Epithelial cell of prostate (primary cell): ENCODE measurements around the gene PLBD1.

ENCODE experiments used
- DNase-seq: peaks from one replicate; pipeline ENCODE4 v3.0.0-alpha.2; 2011; ENCODE audit warnings: low read depth, low spot score
- H3K27ac ChIP-seq: fragments of 450-650 bp; 2 replicates; pipeline ENCODE4 v1.5.1; 2017; ENCODE audit warnings: mild to moderate bottlenecking

Gene PLBD1

GRCh38 chr12:14567351-14568162 is at the start of gene PLBD1:
Gene PLBD1 (minus strand): TSS chr12:14567883. CDS start chr12:14567696, 187 bp downstream.
- H3K27ac ChIP-seq = no peak within 1 kb of the TSS
- no peak for DNase-seq

DNA sequence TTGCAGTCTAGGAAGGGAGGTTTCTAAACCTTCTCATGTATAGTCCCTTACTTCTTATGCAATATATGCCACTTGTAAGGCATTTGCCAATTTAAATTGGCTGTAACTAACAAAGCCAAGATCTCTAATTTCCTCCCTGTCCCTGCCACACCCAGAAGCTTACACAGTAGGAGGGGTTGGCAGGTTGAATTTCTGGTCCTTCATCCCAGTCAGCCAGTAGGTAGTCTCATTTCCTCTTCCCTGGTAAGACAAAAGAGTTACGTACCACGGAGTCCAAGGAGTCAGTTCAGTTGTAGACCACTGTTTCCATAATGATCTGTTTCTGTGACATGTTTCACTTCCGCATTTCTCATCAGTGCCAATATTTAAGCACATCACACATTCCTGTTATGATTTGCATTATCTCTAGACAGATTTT is 47.0 kb upstream of the PLBD1 start:
- H3K27ac ChIP-seq = peak overlapping the region; percentile 57
- peak; percentile 48 for DNase-seq

DNA sequence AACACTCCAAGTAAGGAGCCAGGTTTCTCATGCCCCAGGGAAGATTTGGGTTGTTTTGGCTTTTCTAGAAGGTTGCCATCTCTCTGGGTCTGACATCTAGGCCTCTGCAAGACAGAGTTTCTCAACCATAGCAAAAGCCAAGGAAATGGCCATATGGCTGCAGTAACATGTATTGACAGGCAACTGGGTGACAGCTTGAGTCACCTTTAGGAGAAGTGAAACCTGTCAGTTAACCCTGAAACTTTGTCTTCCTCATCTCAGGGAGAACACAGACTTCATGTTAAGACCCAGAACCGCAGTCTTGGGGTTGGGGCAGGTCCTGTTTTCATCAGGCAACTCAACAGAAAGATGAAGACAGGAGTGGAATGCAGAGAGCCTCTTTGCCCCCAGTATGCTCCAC is 46.0 kb upstream of the PLBD1 start:
- H3K27ac ChIP-seq = peak overlapping the region; percentile 57
- peak; percentile 6 for DNase-seq

GRCh38 chr12:14612898-14613445 is 45.3 kb upstream of the PLBD1 start:
- DNase-seq = no peak
- H3K27ac ChIP-seq = peak overlapping the region; percentile 57

DNA sequence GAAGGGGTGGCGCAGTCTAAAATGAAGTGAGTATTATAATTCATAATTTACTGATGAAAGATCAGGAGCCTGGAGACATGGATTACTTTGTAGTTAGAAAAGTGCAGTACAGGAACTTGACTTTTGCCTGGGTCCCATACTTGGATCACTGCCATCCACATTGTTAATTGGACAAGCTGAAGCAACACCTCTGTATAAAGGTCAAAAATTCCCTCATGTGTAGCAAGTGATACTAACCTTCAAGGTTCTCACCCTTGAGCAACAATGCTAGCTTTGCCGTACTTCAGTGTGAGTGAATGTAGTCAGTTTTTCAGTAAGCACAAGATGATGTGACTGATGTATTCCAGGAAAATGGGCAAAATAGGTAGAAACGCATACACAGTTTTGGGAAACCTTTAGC is 44.6 kb upstream of the PLBD1 start:
- no peak for DNase-seq
- H3K27ac ChIP-seq = no peak overlapping the region

DNA sequence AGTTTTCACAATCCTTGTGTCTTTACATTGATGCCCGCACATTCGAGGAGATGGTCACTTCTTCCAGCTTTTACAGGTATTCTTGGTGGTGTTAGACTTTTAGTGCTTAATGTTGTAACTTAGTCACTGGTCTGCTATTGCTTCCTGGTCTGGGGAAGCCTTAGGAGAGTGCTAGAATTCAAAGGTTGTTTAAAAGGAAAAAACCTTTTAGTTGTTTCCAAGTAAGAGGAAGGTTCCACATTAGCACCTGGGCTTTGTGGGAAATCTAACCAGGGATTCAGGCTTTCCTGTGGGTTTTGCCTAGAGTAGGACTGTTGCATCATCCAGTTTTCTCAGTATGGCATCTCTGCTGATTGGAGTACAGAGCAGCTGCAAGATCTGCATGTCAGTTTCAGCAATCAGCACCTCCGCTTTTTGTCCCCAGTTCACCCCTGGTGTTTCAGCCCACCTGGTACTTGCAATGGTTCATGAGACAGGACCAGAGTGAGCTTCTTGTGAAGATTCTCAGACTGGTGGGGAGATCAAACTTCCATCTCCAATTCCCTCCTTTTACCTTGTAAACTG is 44.0 kb upstream of the PLBD1 start:
- no peak for DNase-seq
- H3K27ac ChIP-seq = no peak overlapping the region

- H3K27ac ChIP-seq = no peak overlapping the region
- no peak for DNase-seq
Observed at GRCh38 chr12:14607568-14607967, 39.9 kb upstream of the PLBD1 start.

DNA sequence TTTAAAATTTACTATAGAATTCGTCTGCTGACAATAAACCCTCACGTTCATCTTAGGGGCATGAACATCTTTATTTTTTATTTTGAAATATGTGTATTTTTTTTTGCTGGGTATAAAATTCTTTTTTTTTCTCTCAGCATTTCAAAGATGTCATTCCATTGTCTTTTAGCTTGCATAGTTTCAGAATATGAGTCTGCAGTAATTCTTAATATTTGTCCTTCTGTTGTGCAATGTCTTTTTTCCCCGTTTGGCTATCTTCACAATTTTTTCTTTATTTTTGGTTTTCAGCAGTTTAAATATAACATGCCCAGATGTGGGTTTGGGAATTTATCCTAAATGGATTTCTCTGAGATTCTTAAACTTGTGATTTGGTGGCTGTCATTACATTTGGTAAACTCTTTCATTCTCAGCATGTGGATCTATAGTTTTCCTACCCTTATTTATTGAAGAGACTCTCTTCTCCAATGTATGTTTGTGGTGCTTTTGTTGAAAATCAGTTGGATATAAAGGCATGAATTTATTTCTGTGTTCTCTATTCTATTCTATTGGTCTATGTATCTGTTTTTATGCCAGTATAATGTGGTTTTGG is 37.8 kb upstream of the PLBD1 start:
- no peak overlapping the region for H3K27ac ChIP-seq
- DNase-seq = no peak

DNA sequence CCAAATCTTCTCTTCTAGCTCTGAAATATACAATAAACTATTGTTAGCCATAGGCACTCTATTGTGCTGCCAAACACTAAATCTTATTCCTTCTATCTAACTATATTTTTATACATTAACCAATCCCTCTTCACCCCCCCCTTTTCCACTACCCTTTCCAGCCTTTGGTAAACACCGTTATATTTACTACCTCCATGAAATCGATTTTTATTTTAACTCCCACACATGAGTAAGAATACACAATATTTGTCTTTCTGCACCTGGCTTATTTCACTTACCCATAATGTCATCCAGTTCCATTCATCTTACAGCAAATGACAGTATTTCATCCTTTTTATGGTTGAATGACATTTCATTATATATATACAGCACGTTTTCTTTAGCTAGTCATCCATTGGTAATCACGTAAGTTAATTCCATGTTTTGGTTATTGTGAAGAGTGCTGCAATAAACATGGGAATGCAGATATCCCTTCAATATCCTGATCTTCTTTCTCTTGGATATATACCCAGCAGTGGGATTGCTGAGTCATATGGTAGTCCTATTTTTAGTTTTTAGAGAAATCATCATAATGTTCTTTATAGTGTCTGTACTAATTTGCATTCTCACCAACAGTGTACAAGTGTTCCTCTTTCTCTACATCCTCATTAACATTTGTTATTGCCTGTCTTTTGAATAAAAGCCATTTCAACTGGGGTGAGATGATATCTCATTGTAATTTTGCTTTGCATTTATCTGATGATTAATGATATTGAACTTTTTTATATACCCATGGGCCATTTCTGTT is 34.2 kb upstream of the PLBD1 start:
- no peak overlapping the region for H3K27ac ChIP-seq
- no peak for DNase-seq

DNA sequence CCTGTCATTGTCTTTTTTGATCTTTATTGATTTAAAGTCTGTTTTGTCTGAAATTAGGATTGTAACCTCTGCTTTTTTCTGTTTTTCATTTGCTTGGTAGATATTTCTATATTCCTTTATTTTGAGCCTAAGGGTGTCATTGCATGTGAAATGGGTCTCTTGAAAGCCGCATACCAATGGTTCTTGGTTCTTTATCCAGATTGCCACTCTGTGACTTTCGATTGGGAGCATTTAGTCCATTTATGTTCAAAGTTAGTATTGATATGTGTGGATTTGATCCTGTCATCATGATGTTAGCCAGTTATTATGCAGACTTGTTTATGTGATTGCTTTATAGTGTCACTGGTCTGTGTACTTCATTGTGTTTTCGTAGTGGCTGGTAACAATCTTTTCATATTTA is 29.8 kb upstream of the PLBD1 start:
- no peak overlapping the region for H3K27ac ChIP-seq
- no peak for DNase-seq

DNA sequence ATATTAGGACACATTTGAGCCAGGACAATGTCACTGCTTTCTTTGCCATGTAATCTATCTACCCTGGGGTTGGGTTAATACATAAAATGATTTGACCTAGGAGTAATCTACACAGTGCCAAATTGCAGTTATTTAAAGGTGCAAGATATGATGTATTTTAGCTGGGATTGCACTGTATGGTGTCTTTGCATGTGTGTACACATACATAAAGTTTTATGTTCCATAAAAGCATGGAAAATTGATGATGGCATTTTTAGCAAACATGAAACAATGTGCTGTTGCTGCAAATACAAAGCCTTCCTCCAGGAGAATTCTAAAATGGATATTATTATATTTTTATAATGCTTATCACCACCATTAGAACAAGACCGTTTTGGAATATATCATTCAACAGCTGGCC is 24.0 kb upstream of the PLBD1 start:
- H3K27ac ChIP-seq = no peak overlapping the region
- no peak for DNase-seq

DNA sequence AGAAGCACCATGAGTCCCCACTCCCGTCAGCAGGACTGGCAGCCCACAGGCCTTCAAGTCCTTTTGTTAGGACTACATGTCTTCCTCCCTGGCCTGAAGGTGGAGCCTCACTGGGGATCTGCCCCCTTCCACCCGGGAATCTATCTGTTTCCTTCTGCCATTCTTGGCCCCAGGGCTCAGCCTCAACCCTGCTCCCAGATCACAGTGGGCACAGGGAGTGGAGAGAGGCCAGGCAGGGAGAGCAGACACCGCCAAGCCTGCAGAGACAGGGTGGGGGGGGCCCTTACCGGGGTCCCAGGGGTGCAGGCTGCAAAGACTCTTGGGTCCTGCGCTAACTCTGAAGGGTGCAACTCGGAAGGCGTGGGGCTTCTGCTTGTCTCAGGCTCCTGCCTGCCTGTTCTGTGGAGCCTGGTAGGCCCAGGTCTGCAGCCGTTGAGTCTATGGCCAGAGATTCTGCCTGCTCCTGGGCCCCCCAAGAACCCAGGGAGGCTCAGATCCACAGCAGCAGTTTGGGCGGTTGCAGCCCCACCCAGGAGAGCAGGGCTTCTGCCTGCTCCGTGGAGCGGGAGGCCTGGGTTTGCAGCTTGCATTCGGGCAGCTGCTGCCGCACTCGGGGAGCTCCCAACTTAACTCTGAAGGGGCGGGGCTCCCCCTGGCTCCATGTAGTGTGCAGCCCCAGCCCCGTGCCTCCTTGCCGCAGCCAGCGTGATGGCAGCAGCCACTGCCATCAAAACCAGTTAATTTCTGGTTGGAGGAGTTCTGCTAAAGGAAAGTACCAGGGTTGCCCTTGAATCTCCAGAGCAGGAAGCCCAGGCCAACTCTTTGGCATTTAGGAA is 21.7 kb upstream of the PLBD1 start:
- no peak for DNase-seq
- no peak overlapping the region for H3K27ac ChIP-seq

GRCh38 chr12:14588571-14588970 is 20.9 kb upstream of the PLBD1 start:
- H3K27ac ChIP-seq = no peak overlapping the region
- DNase-seq = no peak

DNA sequence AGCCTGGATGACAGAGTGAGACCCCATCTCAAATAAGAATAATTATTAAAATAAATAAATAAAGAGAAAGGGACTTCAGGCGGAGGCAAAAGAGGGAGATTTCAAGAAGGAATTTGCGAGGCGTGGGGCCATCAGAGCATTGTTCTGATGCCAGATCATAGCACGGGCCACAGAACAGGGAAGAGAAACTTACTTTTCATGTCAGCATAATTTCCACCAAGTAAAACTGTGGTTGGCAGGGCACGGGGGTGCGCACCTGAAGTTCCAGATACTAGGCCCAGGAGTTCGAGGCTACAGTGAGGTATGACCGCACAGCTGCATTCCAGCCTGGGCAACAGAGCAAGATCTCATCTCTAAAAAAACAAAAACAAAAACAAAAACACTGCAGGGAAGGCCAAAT is 11.0 kb upstream of the PLBD1 start:
- no peak for DNase-seq
- no peak overlapping the region for H3K27ac ChIP-seq

DNA sequence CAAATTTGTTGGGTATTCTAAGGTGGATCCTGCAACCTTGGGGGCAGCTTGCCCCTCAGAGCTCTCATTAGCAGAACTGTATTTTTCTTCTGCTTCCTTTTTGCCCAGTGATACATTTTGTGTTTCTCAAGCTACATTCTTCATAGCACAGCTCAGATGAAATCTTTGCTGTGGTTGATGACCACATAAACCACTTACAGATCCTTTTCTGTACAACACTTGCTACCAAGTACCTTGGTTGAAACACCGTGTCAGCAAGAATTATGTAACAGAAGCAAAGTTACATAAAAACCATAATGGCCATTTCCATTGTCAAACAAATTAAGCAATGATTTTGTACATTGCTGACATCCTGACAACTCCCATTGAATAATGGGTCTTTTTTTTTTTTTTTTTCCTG is 9.7 kb upstream of the PLBD1 start:
- no peak for DNase-seq

DNA sequence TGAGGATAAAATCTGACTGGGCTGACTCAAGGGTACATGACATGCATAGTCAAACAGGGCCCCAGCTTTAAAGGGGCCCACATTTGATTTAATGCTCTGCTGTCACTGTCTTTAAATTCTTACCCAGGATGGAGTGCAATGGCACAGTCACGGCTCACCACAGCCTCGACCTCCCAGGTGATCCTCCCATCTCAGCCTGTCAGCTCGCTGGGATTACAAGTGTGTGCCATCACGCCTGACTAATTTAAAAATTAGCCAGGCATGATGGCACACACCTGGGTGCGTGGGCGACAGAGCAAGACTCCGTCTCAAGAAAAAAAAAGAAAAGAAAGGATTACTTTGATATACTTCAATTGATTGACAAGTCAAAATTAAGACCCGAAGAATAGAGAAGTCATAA is 9.2 kb upstream of the PLBD1 start:
- H3K27ac ChIP-seq = no peak overlapping the region
- DNase-seq = no peak

More for the DNA sequence above, 9.7 kb upstream of the PLBD1 start:
- no peak overlapping the region for H3K27ac ChIP-seq

- no peak overlapping the region for H3K27ac ChIP-seq
Observed at GRCh38 chr12:14575585-14575984, 7.9 kb upstream of the PLBD1 start.

GRCh38 chr12:14573118-14573517 is 5.4 kb upstream of the PLBD1 start:
- DNase-seq = no peak
- no peak overlapping the region for H3K27ac ChIP-seq

More at GRCh38 chr12:14575585-14575984, 7.9 kb upstream of the PLBD1 start:
- no peak for DNase-seq

DNA sequence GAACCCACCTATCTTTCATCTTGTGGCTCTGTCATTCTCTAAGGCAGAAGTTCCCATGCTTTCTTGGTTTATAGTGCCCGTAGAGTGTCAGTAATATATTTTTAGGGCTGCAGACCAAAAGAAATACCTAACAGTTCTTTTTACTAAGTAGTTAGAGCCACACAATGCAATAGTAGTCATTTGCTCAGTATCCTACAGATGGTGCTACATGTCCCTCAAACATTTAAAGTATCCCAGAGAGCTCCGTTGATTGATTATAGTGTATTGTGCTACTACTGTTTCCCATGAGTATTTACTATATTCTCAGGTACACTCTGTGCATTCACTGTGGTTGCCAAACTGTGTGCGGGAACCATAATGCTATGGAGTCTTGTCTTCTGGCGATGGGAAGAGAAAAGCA is 4.7 kb upstream of the PLBD1 start:
- no peak for DNase-seq
- H3K27ac ChIP-seq = no peak overlapping the region

GRCh38 chr12:14571779-14572178 is 4.1 kb upstream of the PLBD1 start:
- DNase-seq = no peak
- no peak overlapping the region for H3K27ac ChIP-seq
